ENCODE data around the gene BOK. TPM values are rescaled to one million over a fixed set of nuclear protein-coding genes. Genes with fewer than 3 reads are reported as not detected.

Gene BOK
- total and polyA plus RNA-seq, 9 of the 15 experiments (the other 6 are each of a cell fraction or from before 2014, with no cell fraction given), result 0.03 to 3.3 (median 2.0) TPM; not detected in 1

DNA sequence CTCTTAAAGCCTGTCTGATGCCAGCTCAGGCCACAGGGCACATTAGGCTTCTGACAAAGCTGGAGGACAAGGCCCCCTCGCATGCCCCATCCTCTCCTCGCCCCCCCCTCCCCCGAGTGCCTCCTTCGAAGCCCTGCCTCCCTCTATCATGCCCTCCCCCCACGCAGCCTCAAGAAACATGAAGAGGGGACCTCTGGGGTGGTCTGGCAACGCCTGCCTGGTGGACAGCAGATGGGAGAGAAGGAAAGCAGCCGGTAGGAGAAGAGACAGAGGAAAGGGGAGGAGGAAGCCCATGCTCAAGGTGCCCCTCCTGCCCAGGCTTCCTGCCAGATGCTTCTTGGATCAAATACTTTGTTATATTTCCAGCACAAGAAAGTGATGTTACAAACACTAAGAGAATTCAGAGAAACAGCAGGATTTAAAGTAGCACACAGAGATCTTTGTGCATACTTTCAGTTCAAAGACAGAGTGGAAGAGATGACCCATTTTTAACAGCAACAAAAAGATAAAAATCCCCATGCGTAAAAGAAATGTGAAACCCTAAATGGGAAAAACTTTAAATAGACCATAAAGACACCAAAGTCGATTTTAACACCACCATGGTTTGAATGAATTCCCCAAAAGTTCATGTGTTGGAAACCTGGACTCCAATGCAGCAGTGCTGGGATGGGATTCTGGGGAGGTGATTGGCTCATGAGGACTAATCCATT, 19.0 kb downstream of the BOK start (continued):
- TF ChIP-seq, protein P1, sequence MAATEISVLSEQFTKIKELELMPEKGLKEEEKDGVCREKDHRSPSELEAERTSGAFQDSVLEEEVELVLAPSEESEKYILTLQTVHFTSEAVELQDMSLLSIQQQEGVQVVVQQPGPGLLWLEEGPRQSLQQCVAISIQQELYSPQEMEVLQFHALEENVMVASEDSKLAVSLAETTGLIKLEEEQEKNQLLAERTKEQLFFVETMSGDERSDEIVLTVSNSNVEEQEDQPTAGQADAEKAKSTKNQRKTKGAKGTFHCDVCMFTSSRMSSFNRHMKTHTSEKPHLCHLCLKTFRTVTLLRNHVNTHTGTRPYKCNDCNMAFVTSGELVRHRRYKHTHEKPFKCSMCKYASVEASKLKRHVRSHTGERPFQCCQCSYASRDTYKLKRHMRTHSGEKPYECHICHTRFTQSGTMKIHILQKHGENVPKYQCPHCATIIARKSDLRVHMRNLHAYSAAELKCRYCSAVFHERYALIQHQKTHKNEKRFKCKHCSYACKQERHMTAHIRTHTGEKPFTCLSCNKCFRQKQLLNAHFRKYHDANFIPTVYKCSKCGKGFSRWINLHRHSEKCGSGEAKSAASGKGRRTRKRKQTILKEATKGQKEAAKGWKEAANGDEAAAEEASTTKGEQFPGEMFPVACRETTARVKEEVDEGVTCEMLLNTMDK (IDR thresholded peaks at IDR 0.05; ENCODE audit: borderline replicate concordance, insufficient read depth, low read depth, low read length, poor library complexity, severe bottlenecking), result no peak
- TF ChIP-seq POLR3A (IDR thresholded peaks at IDR 0.05; ENCODE audit: borderline replicate concordance, extremely low read depth, insufficient read depth, insufficient read length), result no peak
- no peak for TF ChIP-seq MYC (IDR thresholded peaks at IDR 0.05; ENCODE audit: low read depth, low read length)
- TF ChIP-seq MYC (CRISPR knock-in tag; IDR thresholded peaks at IDR 0.05; ENCODE audit: borderline replicate concordance, low read depth), result no peak
- no peak for TF ChIP-seq ZNF12 (CRISPR knock-in tag; IDR thresholded peaks at IDR 0.05)
- no peak for TF ChIP-seq ZNF717 (CRISPR knock-in tag; IDR thresholded peaks at IDR 0.05)
- no peak for TF ChIP-seq HMG20B (CRISPR knock-in tag; IDR thresholded peaks at IDR 0.05)
- TF ChIP-seq L3MBTL2 (IDR thresholded peaks at IDR 0.05), result no peak
- TF ChIP-seq TSC22D4 (tag; IDR thresholded peaks at IDR 0.05), result no peak
- TF ChIP-seq CBFA2T2 (conservative IDR thresholded peaks at IDR 0.05), result no peak
- no peak for TF ChIP-seq NFE2L1 (tag; IDR thresholded peaks at IDR 0.05; ENCODE audit: borderline replicate concordance, low read depth)
- no peak for TF ChIP-seq PTRF (tag; IDR thresholded peaks at IDR 0.05)
- TF ChIP-seq, protein P2, sequence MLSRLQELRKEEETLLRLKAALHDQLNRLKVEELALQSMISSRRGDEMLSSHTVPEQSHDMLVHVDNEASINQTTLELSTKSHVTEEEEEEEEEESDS (CRISPR knock-in tag; IDR thresholded peaks at IDR 0.05), result no peak

Measured in K562 (cell line).